Prostate gland (tissue), 2 donors: ENCODE measurements around the gene KHDC3L. TPM values are rescaled to one million over a fixed set of nuclear protein-coding genes. Genes with fewer than 3 reads are reported as not detected.

Experiments used
- DNase-seq: peaks from one replicate; pipeline ENCODE4 v3.0.0-alpha.2; 2019; ENCODE audit warnings: low spot score
- H3K27ac ChIP-seq, 2 donors: fragments of 200-600 bp; sonication (generic); 2 replicates each; pipeline ENCODE4 v1.5.1; 2017 to 2019
- H3K27me3 ChIP-seq: fragments of 200-600 bp; sonication (generic); replicated peaks from 2 replicates; pipeline ENCODE4 v1.5.1; 2019; ENCODE audit not compliant: insufficient read depth
- H3K36me3 ChIP-seq, 2 donors: fragments of 200-600 bp; sonication (generic); 1 replicate in 1 of 2; 2 replicates in 1 of 2; pipeline versions ENCODE4 v1.5.1 to v1.8.1; 2017 to 2019
- H3K4me1 ChIP-seq: fragments of 200-600 bp; sonication (generic); replicated peaks from 2 replicates; pipeline ENCODE4 v1.5.1; 2019
- H3K4me3 ChIP-seq, 2 donors: fragments of 200-600 bp; sonication (generic); 2 replicates each; pipeline ENCODE4 v1.5.1; 2017 to 2019
- H3K9me3 ChIP-seq: fragments of 200-600 bp; sonication (generic); 2 replicates; pipeline ENCODE4 v1.5.1; 2017
- POLR2A ChIP-seq: fragments of 450-650 bp; IDR thresholded peaks from one replicate; pipeline ENCODE4 v1.6.1; 2016; ENCODE audit warnings: antibody characterized with exemption, mild to moderate bottlenecking
- POLR2AphosphoS5 ChIP-seq: sonication (generic); formaldehyde crosslinking; IDR thresholded peaks from one replicate; pipeline ENCODE4 v1.6.1; 2017; ENCODE audit warnings: antibody characterized with exemption
- WGBS: methylation state at CpG from one replicate; pipeline ENCODE4 v1.1.5; 2018; 5-methylcytosine and 5-hydroxymethylcytosine counted together
- intact Hi-C: fragments of 100-400 bp; cut with DNase I; formaldehyde crosslinking; loops from one replicate; pipeline ENCODE4 v1.14.2; 2022
- small RNA-seq, 2 donors: library from RNA; depleted of rRNA; stranded (forward); fragments of <200 nt; gene quantifications; one replicate each; pipeline ENCODE3, GENCODE V24; 2016
- total RNA-seq, 2 donors: library from RNA; depleted of rRNA; stranded (reverse); fragments of >200 nt; gene quantifications; one replicate each; pipeline ENCODE4 v1.1.0, GENCODE V29; 2016
- TF ChIP-seq, protein P1 (sequence below), 4 experiments: fragments of 200-600 bp in 2 of 4; fragments of 450-650 bp in 2 of 4; sonication (generic) in 2 of 4; IDR thresholded peaks; 1 replicate in 3 of 4; 2 replicates in 1 of 4; pipeline ENCODE4 v1.5.1; 2016 to 2019; ENCODE audit warnings: antibody characterized with exemption in 4 of 4, mild to moderate bottlenecking in 2 of 4, moderate library complexity in 2 of 4

The KHDC3L gene
- total RNA-seq, 2 donors from 2014 or later = not detected

DNA sequence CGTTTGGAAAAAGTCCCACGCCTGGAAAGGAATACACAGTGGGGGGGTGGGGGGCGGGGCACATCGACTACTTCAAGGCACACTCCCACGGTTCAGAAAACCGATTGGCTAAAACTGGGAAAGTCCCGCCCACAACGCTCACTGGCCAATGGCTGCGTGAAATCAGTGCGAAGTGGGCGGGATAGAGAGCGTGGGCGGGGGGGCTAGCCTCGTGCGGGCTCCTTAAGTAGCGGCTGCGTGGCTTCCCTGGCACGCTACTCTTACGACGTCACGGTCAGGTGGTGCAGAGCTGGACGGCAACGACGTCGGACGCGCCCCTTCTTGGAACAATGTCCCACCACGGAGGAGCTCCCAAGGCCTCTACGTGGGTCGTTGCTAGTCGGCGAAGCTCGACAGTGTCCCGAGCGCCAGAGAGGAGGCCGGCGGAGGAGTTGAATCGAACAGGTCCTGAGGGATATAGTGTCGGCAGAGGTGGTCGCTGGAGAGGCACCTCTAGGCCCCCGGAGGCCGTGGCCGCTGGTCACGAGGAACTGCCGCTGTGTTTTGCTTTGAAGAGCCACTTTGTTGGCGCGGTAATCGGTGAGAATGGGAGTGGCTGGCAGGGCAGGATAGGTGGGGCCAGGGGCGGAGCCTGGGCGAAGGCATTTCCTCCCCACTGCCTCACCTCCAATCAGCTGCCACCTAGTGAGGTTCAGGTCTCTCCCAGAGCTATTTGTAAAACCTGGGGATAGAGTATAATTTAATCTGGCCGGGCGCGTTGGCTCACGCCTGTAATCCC, 32.3 kb downstream of the KHDC3L start, which contains the start of gene DDX43:
TSS of gene DDX43 (plus strand) at position 252 of the 778 bp plus-strand sequence. CDS start at position 330, 78 bp downstream.
- no peaks in the 10 kb centered on the region for H3K36me3 ChIP-seq
- DNase-seq = peak; percentile 10
- 77% methylated on average over 54 of the region's 54 CpGs for WGBS
- intact Hi-C loops = no loop called here
- no peaks in the 10 kb centered on the region for H3K4me1 ChIP-seq
- H3K4me3 ChIP-seq = peak within 1 kb of the TSS; percentile 9 to 24
- H3K9me3 ChIP-seq = no peaks in the 10 kb centered on the region
- no peak within 1 kb of the TSS for H3K27ac ChIP-seq
- H3K27me3 ChIP-seq = no peaks in the 10 kb centered on the region
- TF ChIP-seq, protein P1, sequence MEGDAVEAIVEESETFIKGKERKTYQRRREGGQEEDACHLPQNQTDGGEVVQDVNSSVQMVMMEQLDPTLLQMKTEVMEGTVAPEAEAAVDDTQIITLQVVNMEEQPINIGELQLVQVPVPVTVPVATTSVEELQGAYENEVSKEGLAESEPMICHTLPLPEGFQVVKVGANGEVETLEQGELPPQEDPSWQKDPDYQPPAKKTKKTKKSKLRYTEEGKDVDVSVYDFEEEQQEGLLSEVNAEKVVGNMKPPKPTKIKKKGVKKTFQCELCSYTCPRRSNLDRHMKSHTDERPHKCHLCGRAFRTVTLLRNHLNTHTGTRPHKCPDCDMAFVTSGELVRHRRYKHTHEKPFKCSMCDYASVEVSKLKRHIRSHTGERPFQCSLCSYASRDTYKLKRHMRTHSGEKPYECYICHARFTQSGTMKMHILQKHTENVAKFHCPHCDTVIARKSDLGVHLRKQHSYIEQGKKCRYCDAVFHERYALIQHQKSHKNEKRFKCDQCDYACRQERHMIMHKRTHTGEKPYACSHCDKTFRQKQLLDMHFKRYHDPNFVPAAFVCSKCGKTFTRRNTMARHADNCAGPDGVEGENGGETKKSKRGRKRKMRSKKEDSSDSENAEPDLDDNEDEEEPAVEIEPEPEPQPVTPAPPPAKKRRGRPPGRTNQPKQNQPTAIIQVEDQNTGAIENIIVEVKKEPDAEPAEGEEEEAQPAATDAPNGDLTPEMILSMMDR (IDR thresholded peaks at IDR 0.05) = no peak
- no peak for TF ChIP-seq POLR2AphosphoS5
- TF ChIP-seq POLR2A = no peak

DNA sequence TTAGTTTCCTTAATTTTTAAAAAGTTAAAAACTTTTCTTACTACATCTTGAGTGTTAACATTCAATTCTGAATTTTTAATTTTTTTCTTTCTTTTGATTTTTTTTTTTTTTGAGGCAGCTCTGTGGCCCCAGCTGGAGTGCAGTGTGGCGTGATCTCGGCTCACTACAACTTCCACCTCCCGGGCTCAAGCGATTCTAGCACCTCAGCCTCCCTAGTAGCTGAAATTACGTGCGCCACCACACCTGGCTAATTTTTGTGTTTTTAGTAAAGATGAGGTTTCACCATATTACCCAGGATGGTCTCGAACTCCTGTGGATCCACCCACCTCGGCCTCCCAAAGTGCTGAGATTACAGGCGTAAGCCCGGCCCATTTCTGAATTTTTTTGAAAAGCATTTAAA, 33.4 kb downstream of the KHDC3L start:
- 91% methylated on average over 10 of the region's 10 CpGs for WGBS
- no peak for TF ChIP-seq POLR2AphosphoS5
- no peak for TF ChIP-seq POLR2A
- TF ChIP-seq, protein P1 (IDR thresholded peaks at IDR 0.05) = no peak
- Histone ChIP-seq H3K27ac (no peak overlapping the region), H3K4me3 (no peak overlapping the region), H3K27me3 (no peaks in the 10 kb centered on the region), H3K9me3 (no peaks in the 10 kb centered on the region), H3K36me3 (no peaks in the 10 kb centered on the region), H3K4me1 (no peaks in the 10 kb centered on the region)
- no peak for DNase-seq
- intact Hi-C loops = no loop called here

DNA sequence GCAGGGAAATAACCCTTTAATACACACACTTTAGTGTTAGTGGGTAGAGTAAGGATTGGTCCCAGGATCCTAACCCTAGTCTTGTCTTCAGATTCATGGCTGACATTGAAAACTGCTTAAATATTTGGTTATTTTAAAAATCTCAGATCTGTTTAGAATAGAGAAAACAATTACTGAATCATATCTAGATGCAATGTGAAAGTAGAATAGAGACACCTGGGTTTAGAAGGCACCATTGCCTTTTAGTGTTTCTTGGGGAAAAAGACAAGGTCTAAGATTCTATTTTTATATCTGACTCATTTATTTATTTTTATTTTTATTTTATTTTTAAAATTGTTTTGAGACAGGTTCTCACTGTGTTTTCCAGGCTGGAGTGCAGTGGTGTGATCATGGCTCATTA, 38.2 kb downstream of the KHDC3L start:
- Histone ChIP-seq H3K36me3 (no peaks in the 10 kb centered on the region), H3K27ac (no peak overlapping the region), H3K9me3 (no peaks in the 10 kb centered on the region), H3K27me3 (no peaks in the 10 kb centered on the region), H3K4me3 (no peak overlapping the region), H3K4me1 (no peaks in the 10 kb centered on the region)
- no peak for TF ChIP-seq POLR2AphosphoS5
- TF ChIP-seq, protein P1 (IDR thresholded peaks at IDR 0.05) = no peak
- no peak for TF ChIP-seq POLR2A
- intact Hi-C loops = no loop called here
- no peak for DNase-seq

DNA sequence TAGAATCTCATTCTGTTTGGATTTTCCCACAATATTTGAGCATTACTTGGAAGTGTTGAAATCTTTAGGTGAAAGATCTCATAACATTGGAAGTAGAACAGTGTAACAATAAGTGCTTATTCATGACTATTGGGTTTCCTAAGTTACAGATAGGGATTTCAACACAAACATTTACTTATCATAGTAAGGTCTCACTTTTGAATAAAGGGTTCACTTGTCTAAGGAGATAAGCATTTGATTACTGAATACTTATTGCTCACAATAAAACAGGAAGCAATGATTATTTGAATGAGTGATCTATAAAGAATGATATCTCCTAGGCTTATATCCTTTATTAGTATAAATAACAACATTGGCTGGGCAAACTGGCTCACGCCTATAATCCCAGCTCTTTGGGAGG, 46.9 kb downstream of the KHDC3L start:
- intact Hi-C loops = no loop called here
- H3K9me3 ChIP-seq = no peaks in the 10 kb centered on the region
- no peaks in the 10 kb centered on the region for H3K27me3 ChIP-seq
- 89% methylated on average over 1 of the region's 1 CpG for WGBS
- TF ChIP-seq POLR2A (no peak), POLR2AphosphoS5 (no peak)
- TF ChIP-seq, protein P1 (IDR thresholded peaks at IDR 0.05) = no peak
- no peak overlapping the region for H3K27ac ChIP-seq
- H3K4me3 ChIP-seq = no peak overlapping the region
- H3K36me3 ChIP-seq = no peaks in the 10 kb centered on the region
- DNase-seq = no peak
- H3K4me1 ChIP-seq = no peaks in the 10 kb centered on the region

DNA sequence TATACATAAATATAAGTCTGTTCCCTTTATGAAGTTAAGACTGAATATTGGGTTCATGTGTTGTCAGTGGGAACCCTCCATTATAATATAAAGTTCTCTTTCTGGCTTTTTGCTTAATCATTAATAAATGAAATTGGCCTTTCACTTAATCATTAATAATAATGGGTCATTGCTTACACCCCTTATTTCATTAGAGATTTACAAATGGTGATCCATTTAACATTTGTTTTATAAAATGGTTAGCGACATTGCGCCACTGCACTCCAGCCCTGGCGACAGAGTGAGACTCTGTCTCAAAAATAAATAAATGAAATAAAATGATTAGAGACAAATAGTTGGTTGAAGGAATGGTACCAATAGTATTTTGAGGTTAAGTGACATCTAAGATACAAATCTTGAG, 50.6 kb downstream of the KHDC3L start:
- TF ChIP-seq POLR2AphosphoS5 = no peak
- Histone ChIP-seq H3K4me1 (no peaks in the 10 kb centered on the region), H3K27me3 (no peaks in the 10 kb centered on the region), H3K9me3 (no peaks in the 10 kb centered on the region), H3K27ac (no peak overlapping the region), H3K36me3 (no peaks in the 10 kb centered on the region), H3K4me3 (no peak overlapping the region)
- WGBS = 75% methylated on average over 3 of the region's 3 CpGs
- no peak for DNase-seq
- intact Hi-C loops = no loop called here

Small RNA genes lying within 50 kb of the gene (small RNA-seq; reads per million reads assigned to genes)
- gene RPL39P3 = 0 reads per million in 2 donors

Other genes starting within 250 kb of the KHDC3L start
- gene KHDC1L, start 137.2 kb upstream of the KHDC3L start, total RNA-seq = 1 to 10 TPM in 1 of 2 donors, not detected in 1; 4.7 TPM
- 1 to 10 TPM; 4.1 to 4.2 TPM for gene KHDC1, start 99.5 kb upstream of the KHDC3L start, total RNA-seq
- 1 to 10 TPM in 1 of 2 donors, not detected in 1; 4.1 TPM for gene DPPA5, start 8.4 kb upstream of the KHDC3L start, total RNA-seq
- 1 to 10 TPM in 1 of 2 donors, not detected in 1; 5.8 TPM for gene OOEP, start 7.2 kb downstream of the KHDC3L start, total RNA-seq
- gene DDX43, start 32.2 kb downstream of the KHDC3L start, total RNA-seq = 10 to 100 TPM in 1 of 2 donors, under 1 TPM in 1; 0.18 to 11.0 TPM
- 1 to 10 TPM; 3.1 to 3.4 TPM for gene CGAS, start 89.6 kb downstream of the KHDC3L start, total RNA-seq
- 10 to 100 TPM; 17.2 to 19.6 TPM for gene MTO1, start 99.1 kb downstream of the KHDC3L start, total RNA-seq
- over 10,000 TPM in 1 of 2 donors, 1,000 to 10,000 TPM in 1; 6,474 to 10,301 TPM for gene EEF1A1, start 158.4 kb downstream of the KHDC3L start, total RNA-seq